Testis (tissue), 2 donors: Measurements from ENCODE around the gene WLS.

ENCODE experiments used
- CTCF ChIP-seq, 3 experiments: fragments of 450-650 bp in 2 of 3; fragments of 200-600 bp in 1 of 3; sonication (generic) in 1 of 3; IDR thresholded peaks; one replicate each; pipeline ENCODE4 v1.5.1; 2016 to 2019; ENCODE audit warnings: antibody characterized with exemption in 3 of 3, mild to moderate bottlenecking in 2 of 3, moderate library complexity in 1 of 3
- POLR2A ChIP-seq: fragments of 450-650 bp; IDR thresholded peaks from one replicate; pipeline ENCODE4 v1.6.1; 2017; ENCODE audit warnings: antibody characterized with exemption, mild to moderate bottlenecking, moderate library complexity

- TF ChIP-seq CTCF (IDR thresholded peaks at IDR 0.05) (no peak), POLR2A (no peak)
These were observed 67.4 kb downstream of the WLS start for GRCh38 chr1:68164918-68165317.
